ENCODE results near the gene PRKCA.

DNA sequence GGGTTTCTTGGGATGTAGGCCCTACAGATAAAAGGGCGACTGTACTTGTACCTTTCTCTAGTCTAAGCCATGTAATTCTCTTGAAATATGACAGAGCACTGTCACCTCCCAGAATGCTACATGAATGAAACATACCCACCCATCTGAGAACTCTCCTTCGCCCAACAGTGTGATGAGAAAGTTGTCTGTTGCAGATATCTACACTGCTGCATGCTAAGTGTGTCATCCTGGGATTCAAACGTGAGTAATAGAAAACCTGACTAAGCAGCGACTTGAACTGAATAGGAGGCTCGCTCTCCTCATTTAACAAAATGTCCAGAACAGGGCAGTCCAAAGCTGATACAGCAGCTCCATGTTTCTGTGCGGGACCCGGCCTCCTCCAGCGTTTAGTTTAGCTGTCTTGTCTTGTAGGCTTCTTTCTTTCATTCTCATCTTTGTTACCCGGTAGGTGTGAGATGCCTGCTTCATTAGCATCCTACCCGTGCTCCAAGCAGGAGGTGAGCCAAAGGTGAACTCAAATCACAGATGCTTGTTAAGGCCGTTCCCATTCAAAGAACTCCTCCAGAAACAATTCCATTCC is 211.9 kb downstream of the PRKCA start:
- TF ChIP-seq, protein P1, sequence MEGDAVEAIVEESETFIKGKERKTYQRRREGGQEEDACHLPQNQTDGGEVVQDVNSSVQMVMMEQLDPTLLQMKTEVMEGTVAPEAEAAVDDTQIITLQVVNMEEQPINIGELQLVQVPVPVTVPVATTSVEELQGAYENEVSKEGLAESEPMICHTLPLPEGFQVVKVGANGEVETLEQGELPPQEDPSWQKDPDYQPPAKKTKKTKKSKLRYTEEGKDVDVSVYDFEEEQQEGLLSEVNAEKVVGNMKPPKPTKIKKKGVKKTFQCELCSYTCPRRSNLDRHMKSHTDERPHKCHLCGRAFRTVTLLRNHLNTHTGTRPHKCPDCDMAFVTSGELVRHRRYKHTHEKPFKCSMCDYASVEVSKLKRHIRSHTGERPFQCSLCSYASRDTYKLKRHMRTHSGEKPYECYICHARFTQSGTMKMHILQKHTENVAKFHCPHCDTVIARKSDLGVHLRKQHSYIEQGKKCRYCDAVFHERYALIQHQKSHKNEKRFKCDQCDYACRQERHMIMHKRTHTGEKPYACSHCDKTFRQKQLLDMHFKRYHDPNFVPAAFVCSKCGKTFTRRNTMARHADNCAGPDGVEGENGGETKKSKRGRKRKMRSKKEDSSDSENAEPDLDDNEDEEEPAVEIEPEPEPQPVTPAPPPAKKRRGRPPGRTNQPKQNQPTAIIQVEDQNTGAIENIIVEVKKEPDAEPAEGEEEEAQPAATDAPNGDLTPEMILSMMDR (conservative IDR thresholded peaks at IDR 0.05; ENCODE audit: low read depth, low read length) = no peak
- TF ChIP-seq EZH2 (IDR thresholded peaks at IDR 0.05; ENCODE audit: low read length, unreplicated experiment) (no peak), EZH2phosphoT487 (IDR thresholded peaks at IDR 0.05; ENCODE audit: borderline replicate concordance, low read length) (no peak)
